K562 (cell line): ENCODE data around the gene PAF1. TPM values are rescaled to one million over a fixed set of nuclear protein-coding genes. Genes with fewer than 3 reads are reported as not detected.

Experiments
- CGGBP1 ChIP-seq: fragments of 250-450 bp; sonication (Bioruptor Pico); IDR thresholded peaks from 2 replicates; pipeline ENCODE4 v1.9.0; 2021; ENCODE audit warnings: mild to moderate bottlenecking
- CXXC5 ChIP-seq: fragments of 250-450 bp; sonication (Bioruptor Pico); IDR thresholded peaks from 2 replicates; pipeline ENCODE4 v1.8.0; 2022; ENCODE audit warnings: inconsistent platforms, mild to moderate bottlenecking, moderate library complexity
- FOXP4 ChIP-seq: sonication (generic); formaldehyde crosslinking; IDR thresholded peaks from 2 replicates; pipeline ENCODE4 v1.8.0; 2022; ENCODE audit warnings: mild to moderate bottlenecking, missing genetic modification reagents, borderline replicate concordance
- HOMEZ ChIP-seq: fragments of 250-450 bp; sonication (Bioruptor Pico); IDR thresholded peaks from 2 replicates; pipeline ENCODE4 v1.4.0; 2020; ENCODE audit warnings: mild to moderate bottlenecking, moderate library complexity
- KAT7 ChIP-seq: sonication (generic); formaldehyde crosslinking; IDR thresholded peaks from 2 replicates; pipeline ENCODE4 v1.8.0; 2022; ENCODE audit warnings: missing genetic modification reagents, mild to moderate bottlenecking, borderline replicate concordance
- KAT8 ChIP-seq: fragments of 450-650 bp; IDR thresholded peaks from 2 replicates; pipeline ENCODE4 v1.6.1; 2016; ENCODE audit warnings: low read depth, mild to moderate bottlenecking
- MAFG ChIP-seq: fragments of 450-650 bp; conservative IDR thresholded peaks from 2 replicates; pipeline ENCODE4 v1.6.1; 2016; ENCODE audit warnings: missing genetic modification characterization, missing compliant biosample characterization
- NR2F6 ChIP-seq: fragments of 450-650 bp; formaldehyde crosslinking; IDR thresholded peaks from 2 replicates; pipeline ENCODE4 v1.4.0; 2020; ENCODE audit warnings: mild to moderate bottlenecking
- RBM15 ChIP-seq: fragments of 200-400 bp; formaldehyde crosslinking; IDR thresholded peaks from 2 replicates; pipeline ENCODE4 v1.6.1; 2018; ENCODE audit warnings: mild to moderate bottlenecking, low read length, moderate library complexity; ENCODE audit not compliant: insufficient read depth
- RBM39 ChIP-seq: fragments of 200-400 bp; formaldehyde crosslinking; optimal IDR thresholded peaks from 2 replicates; pipeline ENCODE3; 2018; ENCODE audit warnings: low read depth, low read length
- STAT5A ChIP-seq: IDR thresholded peaks from 2 replicates; pipeline ENCODE4 v1.6.1; 2012; ENCODE audit warnings: low read length, inconsistent platforms, borderline replicate concordance
- SUPT5H ChIP-seq: fragments of 450-650 bp; IDR thresholded peaks from 2 replicates; pipeline ENCODE4 v1.6.1; 2016
- TCF3 ChIP-seq: sonication (generic); formaldehyde crosslinking; IDR thresholded peaks from 2 replicates; pipeline ENCODE4 v1.4.0; 2020; ENCODE audit warnings: mild to moderate bottlenecking, missing genetic modification reagents
- TGIF2 ChIP-seq: sonication (generic); formaldehyde crosslinking; IDR thresholded peaks from 2 replicates; pipeline ENCODE4 v1.8.1; 2022; ENCODE audit warnings: mild to moderate bottlenecking, missing genetic modification reagents, moderate library complexity
- UBTF ChIP-seq, 2 experiments: IDR thresholded peaks; 2 replicates each; pipeline ENCODE4 v1.6.1; 2012; ENCODE audit warnings: improper control_type of control experiment in 2 of 2, low read depth in 2 of 2, low read length in 2 of 2, borderline replicate concordance in 1 of 2
- ZBTB34 ChIP-seq: fragments of 250-450 bp; sonication (Bioruptor Pico); IDR thresholded peaks from 2 replicates; pipeline ENCODE4 v1.8.0; 2021; ENCODE audit warnings: mild to moderate bottlenecking, moderate library complexity
- ZNF263 ChIP-seq: sonication (generic); formaldehyde crosslinking; IDR thresholded peaks from 2 replicates; pipeline ENCODE4 v1.8.0; 2022; ENCODE audit warnings: mild to moderate bottlenecking, missing genetic modification reagents, borderline replicate concordance
- polyA plus RNA-seq, 8 experiments: library from polyadenylated mRNA; depleted of rRNA in 4 of 8; stranded (reverse) in 5 of 8; unstranded in 3 of 8; fragments of >200 nt; fragmentation: Nextera tagmentation in 2 of 8; fragmentation: Illumina TruSeq in 1 of 8; extraction: Ambion mirVana in 2 of 8; extraction: Trizol in 1 of 8; gene quantifications; 2 replicates each; pipeline versions ENCODE4 v1.2.1 to v1.2.3, GENCODE V29; 2011 to 2014; ENCODE audit warnings: inconsistent platforms in 1 of 8, missing spikeins in 1 of 8
- total RNA-seq, 7 experiments: library from RNA; depleted of rRNA in 6 of 7; stranded (reverse); fragments of >200 nt in 6 of 7; fragmentation: Illumina TruSeq in 2 of 7; extraction: Trizol in 2 of 7; gene quantifications; 2 replicates each; pipeline versions ENCODE4 v1.2.1 to v1.2.3, GENCODE V29; 2011 to 2021; ENCODE audit warnings: low replicate concordance in 1 of 7

Gene PAF1
- total and polyA plus RNA-seq, 9 of the 15 experiments (the other 6 are each of a cell fraction or from before 2014, with no cell fraction given): 1.5 to 45.0 (median 33.8) TPM

GRCh38 chr19:39410017-39410830 lies 19.3 kb upstream of the PAF1 start (continued):
- TF ChIP-seq FOXP4 (CRISPR knock-in tag) (no peak), UBTF (IDR thresholded peaks at IDR 0.05; ENCODE audit: borderline replicate concordance in 1 of 2, low read depth in 2 of 2, low read length in 2 of 2) (0 out of 4 replicates have a peak, but pooled peaks of 1 of the 2 experiments have one; percentile 51), KAT8 (no peak), RBM15 (no peak), TGIF2 (CRISPR knock-in tag) (no peak), ZNF263 (CRISPR knock-in tag) (peak; percentile 96), CGGBP1 (CRISPR knock-in tag) (no peak), TCF3 (CRISPR knock-in tag) (no peak), MAFG (tag) (no peak), STAT5A (no peak), HOMEZ (CRISPR knock-in tag) (no peak), KAT7 (CRISPR knock-in tag) (0 out of 2 replicates have a peak, but pooled peaks have one; percentile 61), CXXC5 (CRISPR knock-in tag) (peak; percentile 2; the same call in 1 of the 2 replicates), NR2F6 (CRISPR knock-in tag) (no peak), RBM39 (peak; percentile 64), ZBTB34 (CRISPR knock-in tag) (no peak), SUPT5H (peak; percentile 71)
